Epithelial cell of esophagus (primary cell): ENCODE results near the gene SYMPK.

Experiments used
- DNase-seq: peaks from one replicate; pipeline ENCODE4 v3.0.0; 2010; ENCODE audit warnings: low read depth
- H3K4me3 ChIP-seq: 2 replicates; pipeline ENCODE4 v1.5.1; 2011; ENCODE audit warnings: mild to moderate bottlenecking, low read length, control low read depth
- TF ChIP-seq, protein P1 (sequence below): IDR thresholded peaks from 2 replicates; pipeline ENCODE4 v1.5.1; 2011; ENCODE audit warnings: low read depth, mild to moderate bottlenecking, low read length, control low read depth, inconsistent platforms; ENCODE audit not compliant: insufficient read depth; ENCODE audit errors: missing control alignments

The SYMPK gene

DNA sequence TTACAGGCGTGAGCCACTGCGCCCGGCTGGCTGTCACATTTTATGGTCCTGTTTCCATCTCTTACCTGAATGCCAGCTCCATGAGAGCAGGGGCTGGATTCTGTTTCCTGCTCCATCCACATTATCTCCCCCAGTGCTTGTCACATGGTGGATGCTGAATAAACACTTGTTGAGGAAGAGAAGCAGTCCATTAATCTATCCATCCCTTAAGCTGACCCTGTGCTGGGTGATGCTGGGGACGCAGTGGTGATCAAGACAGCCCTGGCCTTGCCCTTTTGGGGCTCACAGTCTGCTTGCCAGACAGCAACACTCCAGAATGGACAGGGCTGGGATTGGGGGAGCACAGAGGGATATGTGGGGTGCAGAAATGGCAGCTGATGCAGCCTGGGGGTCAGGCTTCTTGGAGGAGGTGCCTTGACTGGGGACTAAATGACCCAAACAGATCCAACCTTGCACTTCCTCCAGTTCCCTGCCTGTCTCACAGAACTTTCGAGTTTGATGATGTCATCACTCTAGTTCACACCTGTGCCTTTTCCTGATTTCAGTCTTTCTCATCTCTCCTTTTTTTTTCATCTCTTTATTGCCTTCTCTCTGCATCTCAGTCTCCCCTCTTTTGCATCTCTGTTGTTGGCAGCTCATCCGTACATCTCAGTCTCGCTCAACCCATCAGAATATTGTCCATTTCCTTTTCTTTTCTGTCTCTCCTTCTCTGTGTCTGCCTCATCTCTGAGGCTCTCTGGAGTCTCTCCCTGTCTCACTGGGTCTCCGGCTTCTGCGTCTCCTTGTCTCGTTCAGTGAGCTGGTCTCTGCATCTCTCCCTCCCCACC is 18.3 kb upstream of the SYMPK start:
- TF ChIP-seq, protein P1, sequence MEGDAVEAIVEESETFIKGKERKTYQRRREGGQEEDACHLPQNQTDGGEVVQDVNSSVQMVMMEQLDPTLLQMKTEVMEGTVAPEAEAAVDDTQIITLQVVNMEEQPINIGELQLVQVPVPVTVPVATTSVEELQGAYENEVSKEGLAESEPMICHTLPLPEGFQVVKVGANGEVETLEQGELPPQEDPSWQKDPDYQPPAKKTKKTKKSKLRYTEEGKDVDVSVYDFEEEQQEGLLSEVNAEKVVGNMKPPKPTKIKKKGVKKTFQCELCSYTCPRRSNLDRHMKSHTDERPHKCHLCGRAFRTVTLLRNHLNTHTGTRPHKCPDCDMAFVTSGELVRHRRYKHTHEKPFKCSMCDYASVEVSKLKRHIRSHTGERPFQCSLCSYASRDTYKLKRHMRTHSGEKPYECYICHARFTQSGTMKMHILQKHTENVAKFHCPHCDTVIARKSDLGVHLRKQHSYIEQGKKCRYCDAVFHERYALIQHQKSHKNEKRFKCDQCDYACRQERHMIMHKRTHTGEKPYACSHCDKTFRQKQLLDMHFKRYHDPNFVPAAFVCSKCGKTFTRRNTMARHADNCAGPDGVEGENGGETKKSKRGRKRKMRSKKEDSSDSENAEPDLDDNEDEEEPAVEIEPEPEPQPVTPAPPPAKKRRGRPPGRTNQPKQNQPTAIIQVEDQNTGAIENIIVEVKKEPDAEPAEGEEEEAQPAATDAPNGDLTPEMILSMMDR = no peak
- no peak for DNase-seq
- H3K4me3 ChIP-seq = no peak overlapping the region

DNA sequence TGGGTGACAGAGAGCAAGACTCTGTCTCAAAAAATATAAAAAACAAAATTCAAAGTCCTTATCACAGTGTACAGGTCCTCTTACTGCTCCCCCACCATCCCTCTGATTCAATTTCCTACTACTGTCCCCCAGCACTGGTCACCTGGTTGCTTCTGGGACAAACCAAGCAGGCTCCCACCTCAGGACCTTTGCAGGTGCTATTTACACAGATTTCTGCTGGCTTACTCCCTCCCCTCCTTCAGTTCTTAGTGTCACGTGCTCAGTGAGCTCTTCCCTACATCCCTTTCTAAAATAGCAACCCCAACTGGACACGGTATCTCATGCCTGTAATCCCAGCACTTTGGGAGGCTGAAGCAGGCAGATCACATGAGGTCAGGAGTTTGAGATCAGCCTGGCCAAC is 17.0 kb upstream of the SYMPK start:
- no peak overlapping the region for H3K4me3 ChIP-seq
- no peak for DNase-seq
- TF ChIP-seq, protein P1 = no peak

DNA sequence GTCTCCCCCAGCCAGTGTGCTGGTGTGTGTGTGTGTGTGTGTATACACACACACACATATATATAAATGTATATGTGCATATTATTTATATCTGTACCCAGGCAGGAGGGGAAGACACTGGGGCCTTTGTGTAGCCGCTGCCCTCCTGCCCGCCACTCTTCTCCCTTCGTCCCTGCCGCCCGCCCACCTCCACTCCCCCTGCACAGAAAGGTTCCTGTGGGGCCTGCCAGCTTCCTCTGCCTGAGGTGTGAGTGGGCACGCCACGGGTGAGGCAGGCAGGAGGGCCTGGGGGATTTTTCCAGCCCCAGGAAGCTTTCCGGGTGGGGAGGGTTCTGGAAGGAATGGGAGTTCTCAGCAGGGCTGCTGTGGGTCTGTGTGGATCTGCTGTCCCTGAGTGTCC is 16.1 kb upstream of the SYMPK start:
- TF ChIP-seq, protein P1 = no peak
- no peak overlapping the region for H3K4me3 ChIP-seq
- no peak for DNase-seq

DNA sequence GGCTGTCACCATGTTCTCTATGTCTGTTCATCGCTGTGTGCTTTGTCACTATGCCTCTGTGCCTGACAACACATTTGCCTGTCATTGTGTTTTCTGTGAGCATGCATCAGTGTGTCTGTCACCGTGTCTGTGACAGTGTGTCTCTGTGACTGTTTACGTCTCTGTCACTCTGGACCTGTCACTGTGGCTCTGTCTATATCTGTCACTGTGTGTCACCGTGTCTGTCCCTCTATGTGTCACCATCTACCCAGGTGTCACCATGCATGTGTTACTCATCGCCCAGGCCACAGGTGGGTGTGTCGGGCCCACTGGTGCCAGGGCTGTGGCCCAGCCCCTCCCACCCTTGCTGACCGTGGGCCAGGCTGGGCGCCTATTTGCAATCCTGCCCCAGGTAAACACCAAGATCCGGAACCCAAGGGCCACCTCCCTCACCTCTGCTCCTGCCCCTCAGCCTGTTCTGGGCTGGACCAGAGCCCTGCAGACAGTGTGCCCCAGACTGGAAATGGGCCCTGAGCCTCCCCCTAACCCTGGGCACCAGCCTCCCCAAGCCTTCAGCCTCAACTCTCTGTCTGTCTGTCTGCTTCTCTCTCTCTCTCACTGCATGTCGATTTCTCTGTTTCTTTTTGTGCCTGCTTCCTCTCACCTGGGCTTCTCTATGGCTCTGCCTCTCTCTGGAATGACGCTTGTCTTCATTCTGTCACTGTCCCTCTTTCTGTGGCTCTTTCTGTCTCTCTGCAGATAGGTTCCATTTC is 15.3 kb upstream of the SYMPK start:
- no peak overlapping the region for H3K4me3 ChIP-seq
- DNase-seq = no peak
- TF ChIP-seq, protein P1 = no peak

DNA sequence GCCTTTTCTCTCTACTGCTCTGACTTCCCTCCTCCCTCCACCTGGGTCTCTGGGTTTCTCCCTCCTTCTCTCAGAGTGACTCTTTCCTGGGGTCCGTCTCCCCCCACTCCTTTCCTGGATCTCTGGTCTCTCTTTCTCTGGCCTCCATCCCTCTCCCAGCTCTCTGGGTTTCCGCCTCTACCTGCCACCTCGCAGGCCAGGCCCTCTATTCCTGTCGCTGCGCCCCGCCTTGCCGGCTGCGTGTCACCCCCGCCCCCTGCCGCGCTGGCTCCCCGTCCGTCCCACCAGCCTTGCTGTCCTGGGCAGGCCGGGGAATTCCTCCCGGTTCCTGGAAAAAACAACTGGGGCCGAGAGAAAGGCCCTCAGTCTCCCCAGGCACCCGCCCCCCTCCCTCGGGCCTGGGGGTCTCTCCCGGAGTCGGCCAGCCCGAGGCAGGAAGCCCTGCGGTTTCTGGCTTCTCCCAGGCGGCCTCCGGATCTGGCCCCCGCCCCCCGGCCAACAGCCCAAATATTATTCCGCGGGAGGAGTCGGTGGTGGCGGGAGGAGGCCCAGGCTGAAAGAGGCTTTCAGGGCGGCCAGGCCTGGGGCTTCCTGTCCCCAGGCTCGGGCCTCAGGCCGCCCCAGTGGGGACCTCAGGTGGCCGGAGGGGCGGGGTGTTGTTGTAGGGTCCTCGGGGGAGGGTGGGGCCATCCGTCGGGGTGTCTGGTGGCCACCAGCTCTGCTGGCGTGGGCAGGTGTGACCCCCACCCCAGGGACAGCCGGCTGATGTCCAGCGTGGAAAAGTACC is 13.7 kb upstream of the SYMPK start:
- no peak overlapping the region for H3K4me3 ChIP-seq
- TF ChIP-seq, protein P1 = no peak
- no peak for DNase-seq

DNA sequence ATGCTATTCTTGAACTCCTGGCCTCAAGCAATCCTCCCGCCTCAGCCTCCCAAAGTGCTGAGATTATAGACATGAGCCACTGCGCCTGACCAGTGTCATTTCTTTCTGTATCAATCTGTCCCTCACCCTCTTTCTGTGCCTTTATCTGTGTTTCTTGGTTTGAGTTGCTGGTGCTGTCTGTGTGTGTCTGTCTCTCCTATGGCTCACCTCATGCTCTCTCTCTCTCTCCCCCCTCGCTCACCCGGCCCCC is 13.1 kb upstream of the SYMPK start:
- TF ChIP-seq, protein P1 = no peak
- DNase-seq = no peak
- no peak overlapping the region for H3K4me3 ChIP-seq
